ENCODE results near the gene ARL9. TPM values are rescaled to one million over a fixed set of nuclear protein-coding genes. Genes with fewer than 3 reads are reported as not detected.
A peak's percentile ranks its signal among the peaks of the same experiment; 100 is the strongest.

ARL9 gene, protein sequence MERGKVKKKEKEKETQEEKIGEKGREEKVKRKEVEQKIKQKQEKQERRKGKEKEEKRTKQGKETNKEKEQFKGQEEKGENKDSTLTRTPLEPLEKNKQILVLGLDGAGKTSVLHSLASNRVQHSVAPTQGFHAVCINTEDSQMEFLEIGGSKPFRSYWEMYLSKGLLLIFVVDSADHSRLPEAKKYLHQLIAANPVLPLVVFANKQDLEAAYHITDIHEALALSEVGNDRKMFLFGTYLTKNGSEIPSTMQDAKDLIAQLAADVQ
- 0.45 TPM for polyA plus RNA-seq (ENCODE audit: insufficient read length)
- long read RNA-seq, donor 1, result 0 reads
- long read RNA-seq, donor 2, result 0 reads
- long read RNA-seq, donor 3, result 0 reads
- long read RNA-seq, donor 4, result 0 reads
- long read RNA-seq, donor 5, partial matches to known transcripts, result 0 of 4 reads
- long read RNA-seq, donor 5, other reads (novel, unspliced or antisense), result 0 of 4 reads
- long read RNA-seq, donor 6, partial matches to known transcripts, result 0 of 1 reads
- long read RNA-seq, donor 6, other reads (novel, unspliced or antisense), result 0 of 1 reads
- long read RNA-seq, donor 7, partial matches to known transcripts, result 0 of 1 reads
- long read RNA-seq, donor 7, other reads (novel, unspliced or antisense), result 0 of 1 reads
- long read RNA-seq, donor 8, result 0 reads

DNA sequence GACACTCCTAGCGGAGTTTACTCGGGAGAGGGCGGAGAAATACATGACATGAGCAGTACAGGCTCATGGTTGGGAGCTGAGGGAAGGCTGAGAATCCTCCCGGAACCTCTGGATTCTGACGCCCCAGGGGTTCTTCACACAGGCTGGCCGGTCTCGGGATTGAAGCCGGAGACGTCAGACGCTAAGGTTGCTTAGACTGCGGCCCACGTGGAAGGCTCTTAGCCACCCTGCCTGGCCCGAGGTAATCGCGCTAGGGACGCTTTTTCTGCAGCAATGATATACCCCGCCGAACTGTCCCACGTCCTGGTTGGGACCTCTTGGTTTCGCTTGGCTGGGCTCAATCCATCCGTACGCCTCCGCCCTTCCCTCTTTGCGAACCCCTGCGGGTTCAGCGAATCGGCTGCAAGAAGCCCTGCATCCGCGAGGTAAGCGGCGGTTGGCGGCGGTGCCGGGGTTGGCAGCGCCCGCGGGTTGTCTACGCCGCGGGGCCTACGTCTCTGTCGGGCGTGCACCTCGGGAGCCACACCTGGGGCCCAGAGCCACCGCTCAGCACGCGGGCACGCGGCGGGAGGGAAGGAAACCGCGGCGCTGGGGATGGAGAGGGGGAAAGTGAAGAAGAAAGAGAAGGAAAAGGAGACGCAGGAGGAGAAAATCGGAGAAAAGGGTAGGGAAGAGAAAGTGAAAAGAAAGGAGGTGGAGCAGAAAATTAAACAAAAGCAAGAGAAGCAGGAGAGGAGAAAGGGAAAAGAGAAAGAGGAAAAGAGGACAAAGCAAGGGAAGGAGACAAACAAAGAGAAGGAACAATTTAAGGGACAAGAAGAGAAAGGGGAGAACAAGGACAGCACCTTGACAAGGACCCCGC is at the start of gene ARL9:
Gene ARL9 (plus strand): TSS at position 523 of the 862 bp plus-strand sequence. CDS start 72 bp downstream, at position 595.
- peak; percentile 42 for DNase-seq

DNA sequence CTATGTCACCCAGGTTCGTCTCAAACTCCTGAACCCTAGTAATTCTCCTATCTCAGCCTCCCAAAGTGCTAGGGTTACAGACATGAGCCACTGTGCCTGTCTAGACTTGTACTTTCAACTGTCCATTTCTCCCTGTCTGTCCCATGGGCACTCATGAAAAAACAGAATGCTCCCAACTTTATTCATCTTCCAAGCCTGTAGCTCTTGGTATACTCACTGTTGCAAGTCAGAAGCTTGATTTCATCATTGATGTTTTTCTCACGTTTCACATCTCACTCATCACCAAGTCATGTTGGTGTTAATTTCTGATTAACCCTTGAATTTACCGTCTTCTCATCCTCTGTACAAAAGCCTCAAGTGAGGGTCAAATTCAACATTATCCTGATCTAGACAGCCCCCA is 45.5 kb upstream of the ARL9 start:
- no peak for DNase-seq

DNA sequence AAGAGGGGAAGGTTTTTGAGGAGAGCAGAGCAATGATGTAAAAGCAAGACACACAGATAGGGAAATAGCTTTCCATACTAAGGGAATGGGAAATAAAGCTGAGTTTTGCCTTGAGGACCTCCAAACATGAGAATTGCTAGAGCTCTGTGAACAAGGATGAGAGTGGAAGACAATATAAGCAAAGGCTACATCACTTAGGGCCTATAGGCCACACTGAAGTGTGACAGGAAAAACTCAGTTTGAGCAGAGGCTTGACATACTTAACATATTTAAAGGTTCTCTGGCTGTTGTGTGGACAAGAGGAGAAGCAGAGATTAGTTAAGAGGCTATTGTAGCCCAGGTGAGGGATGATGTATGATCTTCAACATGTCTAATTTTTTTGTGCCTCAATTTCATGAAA is 43.4 kb upstream of the ARL9 start:
- DNase-seq, result no peak

DNA sequence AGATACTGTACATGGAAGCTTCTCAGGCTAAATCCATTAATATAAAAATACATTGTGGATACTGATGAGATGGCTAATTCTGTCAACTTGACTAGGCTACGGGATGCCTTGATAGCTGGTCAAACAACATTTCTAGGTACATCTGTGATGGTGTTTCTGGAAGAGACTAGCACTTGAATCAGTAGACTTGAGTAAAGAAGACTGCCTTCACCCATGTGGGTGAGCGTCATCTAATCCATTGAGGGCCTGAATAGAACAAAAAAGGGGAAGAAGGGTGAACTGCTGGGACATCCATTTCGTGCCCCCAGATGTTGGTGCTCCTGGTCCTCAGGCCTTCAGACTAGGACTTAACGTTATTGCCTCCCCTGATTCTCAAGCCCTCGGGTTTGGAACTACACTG is 41.9 kb upstream of the ARL9 start:
- DNase-seq, result no peak

DNA sequence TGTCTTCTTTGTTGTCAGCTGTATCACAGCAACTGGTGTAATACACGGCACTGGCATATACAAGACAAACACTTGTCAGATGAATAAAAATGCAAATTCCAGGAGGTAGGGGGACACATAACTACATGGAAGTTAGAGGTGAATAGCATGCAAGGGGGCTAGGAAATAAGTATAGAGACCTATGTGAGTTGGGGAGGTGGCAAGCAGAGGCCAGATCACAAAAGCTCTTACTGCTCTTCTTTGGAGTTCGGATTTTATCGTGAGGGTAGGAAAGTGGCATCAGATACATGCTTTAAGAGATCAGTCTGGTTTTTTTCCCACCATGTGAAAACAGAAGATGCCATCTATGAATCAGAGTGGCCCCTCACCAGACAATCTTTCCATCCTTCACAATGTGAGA is 41.0 kb upstream of the ARL9 start:
- DNase-seq, result no peak

DNA sequence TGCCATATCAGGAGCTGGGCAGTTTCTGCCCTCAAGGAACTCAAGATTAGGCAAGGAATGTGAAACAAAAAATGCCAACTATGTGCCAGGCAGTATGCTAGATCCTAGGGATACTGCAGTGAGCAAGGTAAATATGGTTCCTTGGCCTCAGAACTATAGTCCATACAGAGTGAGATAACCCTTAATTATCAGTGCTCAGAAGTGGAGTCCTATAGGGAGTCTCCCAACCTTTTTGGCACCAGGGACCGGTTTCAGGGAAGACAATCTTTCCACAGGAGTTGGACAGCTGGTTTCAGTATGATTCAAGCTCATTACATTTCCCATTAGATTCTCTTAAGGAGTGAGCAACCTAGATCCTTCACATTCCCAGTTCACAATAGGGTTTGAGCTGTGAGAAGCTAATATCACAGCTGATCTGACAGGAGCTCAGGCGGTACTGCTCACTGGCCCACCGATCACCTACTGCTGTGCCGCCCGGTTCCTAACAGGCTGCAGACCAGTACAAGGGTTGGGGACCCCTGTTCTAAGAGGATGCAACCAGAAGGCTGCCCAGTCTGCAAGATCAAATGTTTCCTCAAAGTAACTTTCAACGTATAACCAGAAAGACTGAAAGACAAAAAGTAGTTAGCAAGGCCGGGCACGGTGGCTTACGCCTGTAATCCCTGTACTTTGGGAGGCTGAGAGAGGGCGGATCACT is 39.8 kb upstream of the ARL9 start:
- DNase-seq, result no peak

DNA sequence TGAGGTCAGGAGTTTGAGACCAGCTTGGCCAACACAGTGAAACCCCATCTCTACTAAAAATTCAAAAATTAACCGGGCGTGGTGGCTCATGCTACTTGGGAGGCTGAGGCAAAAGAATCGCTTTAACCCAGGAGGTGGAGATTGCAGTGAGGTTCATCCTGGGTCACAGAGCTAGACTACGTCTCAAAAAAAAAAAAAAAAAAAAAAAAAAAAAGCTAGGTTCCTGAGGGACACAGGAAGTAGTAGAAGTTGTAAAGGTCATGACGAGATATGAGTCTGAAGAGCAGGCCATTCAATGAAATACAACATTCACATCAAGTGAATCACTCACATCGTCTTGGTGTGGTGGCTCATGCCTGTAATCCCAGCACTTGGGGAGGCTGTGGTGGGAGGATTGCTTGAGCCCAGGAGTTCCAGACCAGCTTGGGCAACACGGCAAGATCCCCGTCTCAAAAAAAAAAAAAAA is 39.3 kb upstream of the ARL9 start:
- DNase-seq, result peak; percentile 10

DNA sequence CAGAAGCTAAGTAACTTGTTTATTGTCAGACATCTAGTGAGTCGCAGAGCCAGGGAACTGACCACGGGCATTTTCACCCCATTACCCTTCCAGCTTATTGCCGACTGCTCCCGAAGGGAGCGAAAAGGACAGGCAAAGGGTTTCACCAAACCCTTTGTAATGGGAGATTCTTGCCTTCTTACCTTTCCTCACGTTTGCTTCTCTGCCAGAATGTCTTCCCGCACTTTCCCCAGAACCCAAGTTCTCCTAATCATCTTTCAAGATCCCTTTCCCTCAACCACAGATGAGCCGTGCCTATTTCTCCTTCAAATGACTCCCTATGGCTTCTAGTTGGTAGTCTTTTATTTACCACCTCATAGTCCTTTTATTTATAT is 38.7 kb upstream of the ARL9 start:
- no peak for DNase-seq

DNA sequence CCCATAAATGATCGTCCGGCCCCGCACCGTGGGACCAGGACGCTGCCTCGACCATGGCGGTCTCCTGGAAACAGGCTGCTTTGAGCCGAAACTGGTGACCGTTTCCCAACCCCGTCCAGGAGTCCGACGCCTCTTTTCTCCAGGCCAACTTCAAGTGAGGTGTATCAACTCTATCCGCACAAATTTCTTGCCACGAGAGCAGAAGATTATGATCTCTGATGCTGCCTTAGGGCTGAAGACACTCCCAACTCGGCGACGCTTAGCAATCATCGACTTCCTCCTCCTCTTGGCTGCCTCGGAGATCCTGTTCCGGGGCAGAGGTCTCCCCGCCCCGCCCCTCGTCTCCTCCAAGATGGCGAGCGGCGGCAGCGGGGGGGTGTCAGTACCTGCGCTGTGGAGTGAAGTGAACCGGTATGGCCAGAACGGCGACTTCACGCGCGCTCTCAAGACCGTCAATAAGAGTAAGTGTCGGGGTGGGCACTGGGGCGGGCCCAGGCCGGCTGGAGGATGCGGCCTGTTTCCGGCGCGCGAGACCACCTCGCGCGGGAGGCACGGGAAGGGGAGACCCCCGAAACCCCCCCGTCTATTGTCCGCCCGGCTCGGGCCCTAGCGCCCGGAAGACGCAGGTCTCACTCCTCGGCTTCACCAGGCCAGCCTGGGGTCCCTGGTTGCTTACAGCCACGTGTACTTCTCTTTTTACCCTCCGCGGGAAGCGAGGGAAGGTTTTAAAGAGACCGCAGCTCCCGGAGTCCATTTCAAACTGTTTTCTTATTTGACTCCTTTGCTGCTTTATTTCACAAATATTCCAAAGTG is 38.1 kb upstream of the ARL9 start, which contains the start of gene SRP72:
Gene SRP72 (plus strand): TSS at position 334 of the 813 bp plus-strand sequence. CDS start 19 bp downstream, at position 353.
- peak; percentile 91 for DNase-seq

DNA sequence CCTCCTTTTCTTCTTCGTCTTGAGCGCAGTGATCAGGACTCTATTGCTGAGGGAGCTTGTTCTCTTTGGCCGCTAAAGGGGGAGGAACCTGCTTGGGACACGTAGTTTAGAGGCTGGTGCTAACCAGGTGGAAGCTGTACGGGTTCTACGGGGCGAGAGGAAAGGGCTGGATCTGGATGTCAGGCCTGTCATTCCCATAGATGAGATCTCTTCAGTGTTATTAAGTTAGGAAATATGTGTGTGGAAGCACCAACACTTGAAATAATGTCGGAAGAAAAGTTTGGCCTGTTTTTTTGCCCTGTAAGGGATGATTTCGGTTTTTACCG is 37.5 kb upstream of the ARL9 start:
- no peak for DNase-seq

DNA sequence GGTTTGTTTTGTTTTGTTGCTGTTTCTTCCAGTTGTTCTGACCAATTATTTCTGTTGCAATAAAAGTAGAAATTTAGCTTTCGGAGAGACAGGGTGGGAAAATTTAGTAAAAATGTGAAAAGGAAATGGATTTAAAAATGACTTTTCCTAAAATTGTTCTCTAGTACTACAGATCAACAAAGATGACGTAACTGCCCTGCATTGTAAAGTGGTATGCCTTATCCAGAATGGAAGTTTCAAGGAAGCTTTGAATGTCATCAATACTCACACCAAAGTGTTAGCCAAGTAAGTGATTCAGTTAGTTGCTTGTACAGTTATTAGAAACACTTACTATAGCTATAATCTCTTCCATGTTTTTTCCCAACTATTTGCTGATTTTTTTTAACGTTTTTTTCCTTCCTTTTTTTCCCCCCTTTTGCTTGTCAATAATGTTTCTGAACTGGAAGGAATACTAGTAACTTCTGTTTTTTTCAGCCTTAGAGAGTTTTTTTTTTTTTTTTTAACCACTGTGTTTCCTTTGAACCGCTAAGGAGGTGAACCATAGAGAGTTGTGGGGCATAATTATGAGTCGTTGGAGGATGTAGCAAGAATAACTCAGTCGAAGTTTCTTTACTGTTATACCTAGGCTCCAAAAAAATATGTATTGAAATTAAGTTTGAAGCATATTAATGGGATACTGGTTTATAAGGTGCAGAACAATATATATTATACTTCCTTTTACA is 35.9 kb upstream of the ARL9 start:
- no peak for DNase-seq

DNA sequence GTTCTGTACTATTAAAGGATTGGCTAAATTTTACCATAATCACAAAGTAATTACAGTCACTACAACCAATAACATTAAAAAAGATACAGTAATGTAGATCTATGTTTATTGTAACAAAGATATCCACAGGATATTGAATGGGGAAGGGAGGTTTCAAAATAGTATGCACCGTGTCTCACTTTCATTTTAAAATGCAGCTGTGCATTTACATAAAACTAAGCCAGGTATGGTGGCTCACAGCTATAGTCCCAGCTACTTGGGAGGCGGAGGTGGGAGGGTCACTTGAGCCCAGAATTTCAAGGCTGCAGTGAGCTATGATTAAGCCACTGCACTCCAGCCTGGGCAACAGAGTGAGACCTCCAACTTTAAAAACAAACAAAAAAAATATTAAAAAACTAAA is 29.7 kb upstream of the ARL9 start:
- no peak for DNase-seq

DNA sequence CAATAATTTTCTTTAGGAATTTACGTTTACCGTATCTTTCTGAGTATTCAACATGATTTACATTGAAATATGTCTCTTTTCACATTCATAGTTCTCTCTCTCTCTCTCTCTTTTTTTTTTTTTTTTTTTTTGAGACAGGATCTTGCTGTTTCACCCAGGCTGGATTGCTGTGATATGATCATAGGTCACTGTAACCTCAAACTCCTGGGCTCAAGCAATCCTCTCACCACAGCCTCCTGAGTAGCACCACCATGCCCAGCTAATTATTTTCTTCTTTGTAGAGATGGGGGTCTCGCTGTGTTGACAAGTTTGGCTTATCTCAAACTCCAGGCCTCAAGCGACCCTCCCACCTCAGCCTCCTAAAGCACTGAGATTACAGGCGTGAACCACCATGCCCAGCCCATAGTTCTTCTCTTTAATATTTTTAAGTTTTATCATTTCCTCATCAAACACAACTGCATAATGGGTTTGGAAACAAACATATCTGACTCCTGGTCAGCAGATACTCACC is 28.3 kb upstream of the ARL9 start:
- no peak for DNase-seq

DNA sequence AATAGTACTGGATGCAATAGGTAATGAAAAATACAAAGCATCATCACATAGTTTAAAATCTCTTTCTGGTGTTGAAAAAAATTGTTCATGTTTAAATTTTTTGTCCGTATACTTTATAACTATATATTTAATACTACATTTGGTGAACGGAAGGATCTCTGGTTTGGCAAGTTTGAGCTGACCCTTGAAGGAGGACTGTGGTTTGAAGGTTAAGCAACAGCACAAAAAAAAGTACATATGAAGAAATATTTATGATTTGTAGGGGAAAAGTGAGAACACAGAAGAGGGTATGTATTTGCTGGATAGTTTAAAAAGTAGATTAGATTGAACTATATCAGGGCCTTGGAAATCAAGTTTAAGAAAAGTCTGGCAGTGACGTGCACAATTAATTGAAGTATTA is 24.9 kb upstream of the ARL9 start:
- no peak for DNase-seq

DNA sequence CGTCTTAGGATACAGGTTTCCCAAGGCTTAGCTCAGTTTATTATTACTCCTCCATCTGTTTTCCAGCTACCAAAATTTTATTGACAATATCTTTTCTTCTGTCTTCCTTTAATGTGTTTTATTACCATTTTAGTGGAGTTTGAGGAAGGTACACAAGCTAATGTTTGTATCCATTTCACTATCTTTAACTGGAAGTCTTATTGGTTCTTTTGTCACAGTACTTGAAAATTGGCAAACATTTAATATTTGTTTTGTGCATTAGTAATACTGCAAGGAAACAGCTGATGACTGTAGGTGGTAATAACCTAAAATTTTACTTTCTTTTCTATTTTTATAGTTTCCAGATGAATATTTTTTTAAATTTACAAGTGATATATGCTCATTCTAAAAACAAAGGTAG is 9.3 kb upstream of the ARL9 start:
- no peak for DNase-seq

DNA sequence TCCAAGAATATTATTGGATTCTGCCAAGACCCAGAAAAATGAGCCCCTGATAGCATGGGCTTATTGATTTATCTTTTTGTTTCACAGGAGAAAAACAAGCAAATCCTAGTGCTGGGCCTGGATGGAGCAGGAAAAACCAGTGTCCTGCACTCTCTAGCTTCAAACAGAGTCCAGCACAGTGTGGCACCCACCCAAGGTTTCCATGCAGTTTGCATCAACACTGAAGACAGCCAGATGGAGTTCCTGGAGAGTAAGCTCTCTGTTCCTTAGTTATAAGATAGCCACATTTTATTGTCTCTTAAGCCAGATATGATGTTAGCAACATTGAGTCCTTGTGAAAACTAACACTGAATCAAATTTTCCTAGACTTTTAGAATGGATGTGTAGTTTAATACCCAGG is 5.5 kb downstream of the ARL9 start:
- DNase-seq, result no peak

DNA sequence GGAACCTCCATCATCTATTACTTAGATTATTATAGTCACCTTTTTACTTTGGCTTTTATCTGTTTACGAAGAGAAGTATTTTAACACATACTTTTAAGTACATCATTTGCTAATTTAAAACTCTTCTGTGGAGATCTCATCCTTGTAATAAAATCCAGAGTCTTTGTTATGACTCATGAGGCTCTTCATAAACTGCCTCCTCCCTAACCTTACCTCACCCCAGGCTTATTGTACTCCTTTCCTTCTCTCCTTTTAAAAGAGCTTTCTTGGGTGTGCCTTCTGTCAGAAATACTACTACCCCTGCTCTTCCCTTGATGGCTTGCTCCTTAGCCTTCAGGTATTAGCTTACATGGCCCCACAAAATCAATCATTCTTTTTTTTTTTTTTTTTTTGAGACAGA is 6.6 kb downstream of the ARL9 start:
- no peak for DNase-seq

DNA sequence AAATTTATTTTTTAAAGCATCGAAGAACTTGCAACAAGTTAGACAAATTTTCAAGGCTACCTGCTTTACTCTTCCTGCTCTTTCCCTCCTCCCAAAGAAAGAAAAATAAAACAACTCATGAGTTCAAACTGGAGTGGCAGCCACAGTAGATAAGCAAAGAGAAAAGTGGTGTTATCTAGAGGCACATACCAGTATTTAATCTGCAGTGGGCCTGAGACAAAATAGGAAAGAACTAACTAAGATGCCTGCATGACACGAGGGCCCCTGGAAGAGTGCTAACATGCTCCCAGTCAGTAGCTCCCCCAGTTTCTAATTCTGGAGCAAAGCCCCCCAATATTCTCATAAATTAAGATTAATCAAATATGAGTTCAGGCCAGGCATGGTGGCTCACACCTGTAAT is 7.9 kb downstream of the ARL9 start:
- DNase-seq, result no peak

DNA sequence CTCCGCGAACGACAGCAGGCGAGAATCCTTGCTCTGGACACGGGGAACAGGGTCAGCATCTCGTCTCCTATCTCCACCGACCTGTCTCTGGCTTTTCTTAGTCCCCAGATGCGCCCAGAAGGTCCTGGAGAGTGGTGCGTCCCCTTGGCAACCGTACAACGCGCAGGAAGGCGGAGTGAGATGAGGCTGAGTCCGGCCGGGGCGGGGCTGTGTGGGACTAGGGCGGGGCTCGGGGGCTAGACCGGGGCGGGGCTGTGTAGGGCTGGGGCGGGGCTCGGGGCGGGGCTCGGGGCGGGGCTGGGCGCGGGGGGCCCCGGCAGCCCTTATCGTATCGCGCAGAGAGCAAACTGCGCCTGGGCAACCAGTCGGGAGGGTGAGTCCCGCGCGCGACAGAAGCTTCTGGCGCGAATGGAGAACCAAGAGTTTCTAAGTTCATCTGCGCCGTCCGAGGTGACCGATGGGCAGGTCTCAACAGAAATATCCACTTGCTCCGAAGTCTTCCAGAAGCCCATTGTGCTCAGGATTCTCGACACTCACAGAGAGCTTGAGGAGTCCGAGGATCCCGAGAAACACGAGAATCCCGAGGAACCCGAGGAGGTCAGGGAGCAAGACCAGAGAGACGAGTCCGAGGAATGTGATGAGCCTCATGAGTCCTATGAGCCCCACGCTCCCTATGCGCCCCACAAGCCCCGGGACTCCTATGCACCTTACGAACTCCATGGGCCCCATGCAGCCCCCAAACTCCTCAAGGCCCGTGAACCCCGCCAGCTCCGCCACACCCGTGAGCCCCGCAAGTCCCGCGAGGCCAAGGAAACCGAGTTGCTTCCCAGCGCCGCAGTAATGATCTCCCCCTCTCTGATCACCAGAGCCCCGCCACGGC is 24.9 kb downstream of the ARL9 start:
- DNase-seq, result peak; percentile 63

Data from left kidney (tissue), 8 donors.